Measurements from ENCODE around the gene RIC3.

The RIC3 gene

GRCh38 chr11:8094656-8095055 is 74.2 kb downstream of the RIC3 start:
- H3K4me3 Mint-ChIP-seq: no peak overlapping the region
- H3K27ac Mint-ChIP-seq: peak overlapping the region; percentile 33
- H3K36me3 Mint-ChIP-seq: no peaks in the 10 kb centered on the region
- no peaks in the 10 kb centered on the region for H3K9me3 Mint-ChIP-seq
- no peak for DNase-seq
- H3K27me3 Mint-ChIP-seq: peaks cover 1 to 3% of the 10 kb centered on the region in 2 donors
- H3K4me1 Mint-ChIP-seq: peaks cover 4 to 5% of the 10 kb centered on the region in 2 donors
- ATAC-seq (replicated peaks): no peak

DNA sequence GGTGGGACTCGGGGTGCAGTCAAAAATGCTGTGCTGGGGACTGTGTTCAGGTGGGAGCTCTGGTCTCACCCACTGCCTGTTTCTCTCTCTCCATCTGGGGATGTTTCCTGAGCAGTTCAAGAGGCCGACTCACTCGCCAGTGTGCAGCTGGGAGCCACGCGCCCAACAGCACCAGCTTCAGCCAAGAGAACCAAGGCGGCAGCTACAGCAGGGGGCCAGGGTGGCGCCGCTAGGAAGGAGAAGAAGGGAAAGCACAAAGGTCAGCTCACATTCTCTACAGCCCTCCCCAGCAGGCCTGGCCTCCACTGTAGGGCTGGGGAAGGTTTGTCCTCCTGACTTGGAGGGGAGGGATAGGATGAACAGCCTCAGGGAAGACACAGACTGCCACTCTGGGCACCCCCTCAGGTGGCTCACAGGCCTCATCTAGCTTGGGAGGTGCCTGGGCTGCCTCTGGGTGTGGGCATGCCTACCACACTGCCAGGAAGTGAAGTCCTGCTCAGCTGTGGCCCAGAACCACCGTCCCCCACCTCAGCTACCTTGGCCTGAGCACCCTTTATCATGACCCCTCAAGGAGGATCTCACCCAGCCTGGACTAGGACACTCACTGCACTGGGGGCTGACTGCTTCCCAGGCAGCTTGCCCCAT is 74.8 kb downstream of the RIC3 start:
- DNase-seq: no peak
- Mint-ChIP-seq H3K27me3 (peaks cover 3 to 6% of the 10 kb centered on the region in 2 donors), H3K36me3 (no peaks in the 10 kb centered on the region), H3K27ac (no peak overlapping the region), H3K4me3 (no peak overlapping the region), H3K9me3 (no peaks in the 10 kb centered on the region), H3K4me1 (peaks cover 4 to 5% of the 10 kb centered on the region in 2 donors)
- no peak for ATAC-seq (replicated peaks)

GRCh38 chr11:8092587-8093424 is 76.0 kb downstream of the RIC3 start:
- H3K4me3 Mint-ChIP-seq: no peak overlapping the region
- no peak overlapping the region for H3K27ac Mint-ChIP-seq
- DNase-seq: peak; percentile 20
- peaks cover 3 to 6% of the 10 kb centered on the region in 2 donors for H3K27me3 Mint-ChIP-seq
- H3K4me1 Mint-ChIP-seq: peaks cover 4 to 5% of the 10 kb centered on the region in 2 donors
- no peaks in the 10 kb centered on the region for H3K36me3 Mint-ChIP-seq
- H3K9me3 Mint-ChIP-seq: no peaks in the 10 kb centered on the region
- ATAC-seq (replicated peaks): peak; percentile 74 to 78

GRCh38 chr11:8091721-8092120 is 77.1 kb downstream of the RIC3 start:
- no peak overlapping the region for H3K4me3 Mint-ChIP-seq
- H3K27me3 Mint-ChIP-seq: peaks cover 9 to 13% of the 10 kb centered on the region in 2 donors
- no peaks in the 10 kb centered on the region for H3K36me3 Mint-ChIP-seq
- DNase-seq: no peak
- H3K4me1 Mint-ChIP-seq: peaks cover 4 to 5% of the 10 kb centered on the region in 2 donors
- no peak for ATAC-seq (replicated peaks)
- H3K9me3 Mint-ChIP-seq: no peaks in the 10 kb centered on the region
- H3K27ac Mint-ChIP-seq: peak overlapping the region; percentile 3

DNA sequence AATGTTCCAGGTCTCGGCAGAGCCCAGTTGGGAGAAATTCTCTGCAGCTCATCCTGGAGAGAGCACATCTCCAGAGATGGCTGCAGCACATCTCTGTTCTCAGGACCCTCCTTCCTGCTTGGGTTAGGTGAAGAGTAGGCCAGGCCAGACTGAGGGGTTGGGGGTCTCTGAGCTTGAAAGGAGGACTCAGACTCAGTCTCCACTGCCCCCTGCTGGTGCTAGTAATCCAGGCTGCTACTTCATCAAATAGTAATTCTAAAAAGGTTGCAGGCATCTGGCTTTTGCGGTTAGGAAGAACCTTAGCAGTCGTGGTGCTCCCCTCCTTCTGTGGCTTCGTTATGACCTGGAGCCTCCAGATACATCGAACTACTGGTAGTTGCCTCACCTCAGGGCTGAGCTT is 78.1 kb downstream of the RIC3 start:
- Mint-ChIP-seq H3K9me3 (no peaks in the 10 kb centered on the region), H3K27ac (no peak overlapping the region), H3K27me3 (peaks cover 18 to 23% of the 10 kb centered on the region in 2 donors), H3K4me1 (peaks cover 4 to 5% of the 10 kb centered on the region in 2 donors), H3K4me3 (no peak overlapping the region), H3K36me3 (no peaks in the 10 kb centered on the region)
- no peak for DNase-seq
- ATAC-seq (replicated peaks): no peak

DNA sequence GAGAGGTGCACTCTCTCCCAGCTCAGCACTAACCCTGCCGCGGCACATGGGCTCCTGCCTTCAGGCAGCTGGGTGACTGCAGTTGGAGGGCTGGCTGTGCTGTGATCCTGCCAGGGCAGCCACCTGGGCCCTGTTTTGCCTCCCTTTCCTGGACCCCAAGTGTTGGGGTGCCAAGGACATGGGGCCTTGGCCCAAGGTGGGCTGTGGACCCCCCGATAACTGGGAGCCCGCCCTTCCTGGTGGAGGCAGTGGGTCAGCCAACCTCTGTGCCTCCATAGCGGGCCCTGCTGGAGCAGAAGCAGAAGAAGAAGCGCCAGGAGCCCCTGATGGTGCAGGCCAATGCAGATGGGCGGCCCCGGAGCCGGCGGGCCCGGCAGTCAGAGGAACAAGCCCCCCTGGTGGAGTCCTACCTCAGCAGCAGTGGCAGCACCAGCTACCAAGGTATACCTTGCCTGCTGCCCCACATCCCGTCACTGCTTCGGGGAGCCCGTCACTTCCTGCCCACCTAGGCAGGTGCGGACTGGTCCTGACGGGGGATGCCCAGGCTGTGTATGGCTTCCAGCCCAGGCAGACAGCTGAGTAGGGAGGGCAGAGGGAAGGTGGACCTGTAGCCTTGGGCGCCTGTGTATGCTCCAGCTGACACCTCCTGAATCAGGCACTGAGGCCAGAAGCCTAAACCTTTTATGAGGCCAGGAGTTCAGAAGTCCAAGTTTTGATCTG is 78.9 kb downstream of the RIC3 start:
- H3K4me3 Mint-ChIP-seq: no peak overlapping the region

DNA sequence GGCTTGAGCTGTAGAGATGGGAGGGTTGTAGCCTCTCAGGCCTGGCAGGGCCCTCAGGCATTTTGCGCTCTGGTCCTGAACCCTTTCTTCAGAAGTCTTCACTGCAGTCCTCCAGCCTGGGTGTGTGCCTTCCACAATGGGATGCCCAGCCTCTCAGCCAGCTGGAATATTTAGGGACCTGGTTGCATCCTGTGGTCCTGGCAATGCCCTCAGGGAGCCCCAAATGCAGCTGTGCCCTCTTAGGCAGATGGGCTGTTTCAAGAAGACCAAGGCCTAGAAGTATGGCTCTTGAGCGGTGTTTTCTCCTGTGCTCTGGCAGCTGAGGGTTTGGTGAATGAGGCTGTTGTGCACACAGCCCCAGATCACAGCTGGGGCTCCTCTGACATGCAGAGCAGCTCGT is 81.1 kb downstream of the RIC3 start:
- H3K9me3 Mint-ChIP-seq: no peaks in the 10 kb centered on the region
- peaks cover 3% of the 10 kb centered on the region in 2 donors for H3K4me1 Mint-ChIP-seq
- DNase-seq (no peak), ATAC-seq (replicated peaks) (no peak)
- H3K27ac Mint-ChIP-seq: no peak overlapping the region
- no peaks in the 10 kb centered on the region for H3K36me3 Mint-ChIP-seq
- peaks cover 42 to 52% of the 10 kb centered on the region in 2 donors for H3K27me3 Mint-ChIP-seq
- no peak overlapping the region for H3K4me3 Mint-ChIP-seq

More for the DNA sequence above, 78.9 kb downstream of the RIC3 start:
- H3K27ac Mint-ChIP-seq: no peak overlapping the region
- peaks cover 25 to 31% of the 10 kb centered on the region in 2 donors for H3K27me3 Mint-ChIP-seq
- no peak for ATAC-seq (replicated peaks)
- DNase-seq: no peak
- H3K9me3 Mint-ChIP-seq: no peaks in the 10 kb centered on the region
- peaks cover 4 to 5% of the 10 kb centered on the region in 2 donors for H3K4me1 Mint-ChIP-seq
- no peaks in the 10 kb centered on the region for H3K36me3 Mint-ChIP-seq

DNA sequence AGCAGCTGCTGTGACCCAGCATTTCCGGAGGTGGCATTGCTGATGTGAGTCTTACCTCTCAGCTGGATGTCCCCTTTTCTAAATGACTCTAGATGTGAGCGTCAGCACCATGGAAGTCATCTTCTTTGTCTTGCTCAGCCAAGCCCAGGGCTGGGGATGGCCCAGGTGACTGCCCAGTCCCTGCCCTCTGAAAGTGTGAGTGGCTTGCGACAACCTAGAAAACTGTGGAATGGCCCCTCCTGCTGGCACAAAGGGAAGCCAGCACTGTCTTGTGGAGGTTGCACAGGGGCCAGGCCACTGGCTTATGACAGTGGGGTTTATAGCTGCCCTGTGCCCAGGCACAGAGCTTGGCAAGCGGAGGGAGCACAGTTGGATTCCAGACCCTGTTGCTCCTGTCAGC is 81.6 kb downstream of the RIC3 start:
- no peak overlapping the region for H3K4me3 Mint-ChIP-seq
- H3K27ac Mint-ChIP-seq: no peak overlapping the region
- DNase-seq (no peak), ATAC-seq (replicated peaks) (peak in 1 of 2 donors; percentile 24)
- no peaks in the 10 kb centered on the region for H3K36me3 Mint-ChIP-seq
- no peaks in the 10 kb centered on the region for H3K9me3 Mint-ChIP-seq
- H3K27me3 Mint-ChIP-seq: peaks cover 47 to 57% of the 10 kb centered on the region in 2 donors
- no peaks in the 10 kb centered on the region for H3K4me1 Mint-ChIP-seq

DNA sequence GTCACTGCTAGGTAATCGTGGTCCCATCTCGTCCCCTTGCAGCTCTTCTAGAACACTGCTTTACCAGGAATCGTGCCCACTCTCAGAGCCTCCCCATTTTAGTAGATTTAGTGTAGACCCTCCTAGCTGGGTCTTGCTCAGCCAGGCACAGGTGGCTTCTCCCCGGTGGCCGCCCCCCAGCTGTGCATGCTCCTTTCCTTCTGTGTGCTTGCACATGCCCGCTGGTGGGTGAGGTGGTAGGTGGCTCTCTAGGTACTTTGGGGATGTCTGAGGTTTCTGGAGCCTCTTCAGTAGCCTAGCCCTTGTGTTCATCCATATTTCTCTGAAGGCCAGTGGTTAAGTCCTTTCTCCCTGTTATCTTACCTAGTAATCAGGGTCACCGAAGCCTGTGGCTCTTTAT is 82.3 kb downstream of the RIC3 start:
- no peaks in the 10 kb centered on the region for H3K36me3 Mint-ChIP-seq
- DNase-seq (no peak), ATAC-seq (replicated peaks) (no peak)
- H3K4me3 Mint-ChIP-seq: no peak overlapping the region
- H3K27ac Mint-ChIP-seq: no peak overlapping the region
- no peaks in the 10 kb centered on the region for H3K4me1 Mint-ChIP-seq
- no peaks in the 10 kb centered on the region for H3K9me3 Mint-ChIP-seq
- peaks cover 54 to 64% of the 10 kb centered on the region in 2 donors for H3K27me3 Mint-ChIP-seq

DNA sequence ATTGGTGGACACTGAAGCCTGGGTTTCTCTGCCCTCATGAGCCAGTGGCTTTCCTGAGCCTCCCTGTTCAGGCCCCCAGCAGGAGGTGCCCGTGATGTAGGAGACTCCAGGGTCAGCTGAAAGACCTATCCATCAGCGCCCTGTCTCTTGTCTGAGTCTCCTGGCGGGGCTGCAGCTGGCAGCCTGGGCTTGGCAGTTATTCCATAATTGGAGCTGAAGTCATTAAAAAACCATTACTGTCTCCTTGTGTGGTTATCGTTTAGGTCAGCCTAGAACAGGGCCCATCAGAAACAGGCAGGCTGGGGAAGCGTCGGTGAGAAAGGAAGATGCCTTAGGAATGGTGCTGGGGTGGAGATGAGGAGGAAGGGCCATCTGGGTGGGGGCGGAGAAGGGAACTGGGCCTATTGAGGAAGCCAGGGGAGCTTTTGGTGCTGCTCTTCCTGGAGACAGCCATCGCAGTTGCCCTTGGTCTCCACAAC is 82.8 kb downstream of the RIC3 start:
- no peaks in the 10 kb centered on the region for H3K9me3 Mint-ChIP-seq
- H3K27me3 Mint-ChIP-seq: peaks cover 54 to 64% of the 10 kb centered on the region in 2 donors

DNA sequence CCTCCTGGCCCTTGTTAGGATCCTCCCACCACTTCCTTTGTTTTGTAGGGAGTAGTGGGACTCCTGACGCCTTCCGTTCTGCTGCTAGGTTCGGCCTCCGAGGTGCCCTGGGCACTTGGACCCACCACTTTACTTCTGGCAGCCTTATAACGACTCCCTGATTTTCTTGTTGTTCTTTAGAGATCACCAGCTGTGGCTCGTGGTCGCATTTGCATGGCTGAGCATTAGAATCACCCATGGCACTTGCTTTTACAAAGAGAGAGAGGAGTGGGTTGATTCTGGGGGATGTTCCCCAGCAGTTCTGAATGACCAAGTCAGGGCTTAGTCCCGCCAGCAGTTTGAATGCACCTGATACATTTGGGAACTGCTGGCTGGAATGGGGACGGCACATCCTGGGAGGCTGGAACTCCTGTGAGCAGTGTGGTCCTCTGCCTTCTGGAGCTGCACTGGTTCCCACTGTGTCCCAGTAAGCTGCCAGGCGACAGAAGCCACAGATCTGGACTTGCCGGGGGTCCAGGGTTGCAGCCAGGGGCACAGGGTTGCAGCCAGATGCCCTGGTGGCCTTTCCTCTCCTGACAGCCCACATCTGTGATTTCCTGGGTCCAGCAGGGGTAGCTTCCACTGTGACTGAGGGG is 83.7 kb downstream of the RIC3 start:
- Mint-ChIP-seq H3K27ac (no peak overlapping the region), H3K4me1 (peaks cover 0 to 3% of the 10 kb centered on the region in 2 donors), H3K36me3 (no peaks in the 10 kb centered on the region), H3K9me3 (no peaks in the 10 kb centered on the region), H3K27me3 (peaks cover 59 to 72% of the 10 kb centered on the region in 2 donors), H3K4me3 (no peak overlapping the region)
- DNase-seq (no peak), ATAC-seq (replicated peaks) (no peak)

More for the DNA sequence above, 82.8 kb downstream of the RIC3 start:
- Mint-ChIP-seq H3K4me3 (no peak overlapping the region), H3K27ac (no peak overlapping the region), H3K4me1 (no peaks in the 10 kb centered on the region), H3K36me3 (no peaks in the 10 kb centered on the region)
- DNase-seq: no peak
- no peak for ATAC-seq (replicated peaks)

GRCh38 chr11:8084352-8084751 is 84.5 kb downstream of the RIC3 start:
- no peak for ATAC-seq (replicated peaks)
- peaks cover 0 to 3% of the 10 kb centered on the region in 2 donors for H3K4me1 Mint-ChIP-seq
- H3K27ac Mint-ChIP-seq: no peak overlapping the region
- no peak overlapping the region for H3K4me3 Mint-ChIP-seq
- no peak for DNase-seq
- no peaks in the 10 kb centered on the region for H3K9me3 Mint-ChIP-seq
- peaks cover 64 to 74% of the 10 kb centered on the region in 2 donors for H3K27me3 Mint-ChIP-seq
- no peaks in the 10 kb centered on the region for H3K36me3 Mint-ChIP-seq

- Mint-ChIP-seq H3K27me3 (peaks cover 66 to 76% of the 10 kb centered on the region in 2 donors), H3K4me3 (no peak overlapping the region), H3K9me3 (no peaks in the 10 kb centered on the region), H3K27ac (no peak overlapping the region), H3K36me3 (no peaks in the 10 kb centered on the region), H3K4me1 (peaks cover 0 to 3% of the 10 kb centered on the region in 2 donors)
- DNase-seq (no peak), ATAC-seq (replicated peaks) (no peak)
These were observed 84.9 kb downstream of the RIC3 start for GRCh38 chr11:8083871-8084281.

GRCh38 chr11:8083088-8083395 is 85.8 kb downstream of the RIC3 start:
- peaks cover 72 to 81% of the 10 kb centered on the region in 2 donors for H3K27me3 Mint-ChIP-seq
- H3K27ac Mint-ChIP-seq: no peak overlapping the region
- no peak overlapping the region for H3K4me3 Mint-ChIP-seq
- no peak for DNase-seq
- no peaks in the 10 kb centered on the region for H3K36me3 Mint-ChIP-seq
- ATAC-seq (replicated peaks): no peak
- H3K4me1 Mint-ChIP-seq: peaks cover 0 to 3% of the 10 kb centered on the region in 2 donors
- H3K9me3 Mint-ChIP-seq: no peaks in the 10 kb centered on the region
